ENCODE measurements around the gene SLC6A6.

The SLC6A6 gene

GRCh38 chr3:14525685-14526631 is 123.6 kb downstream of the SLC6A6 start:
- DNase-seq = no peak

- no peak for DNase-seq
Observed at GRCh38 chr3:14528081-14528480, 125.7 kb downstream of the SLC6A6 start.

GRCh38 chr3:14531856-14532395 is 129.5 kb downstream of the SLC6A6 start:
- no peak for DNase-seq

GRCh38 chr3:14532691-14533456 is 130.5 kb downstream of the SLC6A6 start:
- no peak for DNase-seq

GRCh38 chr3:14533457-14533958 is 131.1 kb downstream of the SLC6A6 start:
- DNase-seq = no peak

- DNase-seq = no peak
Observed at GRCh38 chr3:14534516-14535191, 132.2 kb downstream of the SLC6A6 start.

GRCh38 chr3:14535616-14536015 is 133.2 kb downstream of the SLC6A6 start:
- no peak for DNase-seq

- no peak for DNase-seq
Observed at GRCh38 chr3:14536055-14536815, 133.8 kb downstream of the SLC6A6 start.

- no peak for DNase-seq
Observed at GRCh38 chr3:14536837-14537589, 134.6 kb downstream of the SLC6A6 start.

- no peak for DNase-seq
Observed at GRCh38 chr3:14537590-14538450, 135.4 kb downstream of the SLC6A6 start.

GRCh38 chr3:14538451-14539088 is 136.2 kb downstream of the SLC6A6 start:
- DNase-seq = no peak
